Measurements from ENCODE around the gene SPRED3. TPM values are rescaled to one million over a fixed set of nuclear protein-coding genes. Genes with fewer than 3 reads are reported as not detected.

Gene SPRED3
- total RNA-seq, 6 experiments from 2014 or later: 0.12 to 0.37 (median 0.22) TPM; not detected in 2

- Histone ChIP-seq H3K27me3 (peaks cover 0 to 11% of the 10 kb centered on the region in 2 donors), H3K27ac (no peak overlapping the region), H3K36me3 (no peaks in the 10 kb centered on the region), H3K9me3 (no peaks in the 10 kb centered on the region), H3K4me1 (peaks cover 0 to 9% (median 0%) of the 10 kb centered on the region in 4 donors), H3K4me3 (no peak overlapping the region)
- 22% methylated on average over 10 of the region's 18 CpGs for WGBS (ENCODE audit: insufficient coverage, low coverage, low lambda C conversion rate, missing lambda C conversion rate)
- ATAC-seq (no peak), DNase-seq (no peak)
- TF ChIP-seq CTCF (IDR thresholded peaks at IDR 0.05) (no peak), POLR2A (IDR thresholded peaks at IDR 0.05) (no peak)
- intact Hi-C loops (cut with DNase I): no loop called here
Observed at GRCh38 chr19:38359242-38360021, 29.1 kb upstream of the SPRED3 start.

- Histone ChIP-seq H3K27me3 (peaks cover 0 to 11% of the 10 kb centered on the region in 2 donors), H3K4me1 (peaks cover 0 to 9% (median 0%) of the 10 kb centered on the region in 4 donors), H3K36me3 (no peaks in the 10 kb centered on the region), H3K27ac (no peak overlapping the region), H3K4me3 (no peak overlapping the region), H3K9me3 (no peaks in the 10 kb centered on the region)
- WGBS (ENCODE audit: insufficient coverage, low coverage, low lambda C conversion rate, missing lambda C conversion rate): 100% methylated on average over 1 of the region's 9 CpGs
- TF ChIP-seq POLR2A (IDR thresholded peaks at IDR 0.05) (no peak), CTCF (IDR thresholded peaks at IDR 0.05) (no peak)
- no peak for DNase-seq
- ATAC-seq: no peak
- intact Hi-C loops (cut with DNase I): no loop called here
Observed at GRCh38 chr19:38360351-38360750, 28.1 kb upstream of the SPRED3 start.

- Histone ChIP-seq H3K27me3 (peaks cover 0 to 11% of the 10 kb centered on the region in 2 donors), H3K4me3 (peak overlapping the region in 2 of 3 donors; percentile 46 to 52), H3K36me3 (no peaks in the 10 kb centered on the region), H3K27ac (no peak overlapping the region), H3K9me3 (no peaks in the 10 kb centered on the region), H3K4me1 (peaks cover 0 to 9% (median 0%) of the 10 kb centered on the region in 4 donors)
- DNase-seq: no peak
- TF ChIP-seq CTCF (IDR thresholded peaks at IDR 0.05): no peak
- TF ChIP-seq POLR2A (IDR thresholded peaks at IDR 0.05): no peak
- intact Hi-C loops (cut with DNase I): no loop called here
- peak in 1 of 4 donors; percentile 24 for ATAC-seq
- 19% methylated on average over 17 of the region's 23 CpGs for WGBS (ENCODE audit: insufficient coverage, low coverage, low lambda C conversion rate, missing lambda C conversion rate)
Observed at GRCh38 chr19:38360839-38361631, 27.5 kb upstream of the SPRED3 start.

- H3K36me3 ChIP-seq: no peaks in the 10 kb centered on the region
Observed at GRCh38 chr19:38361633-38362075, 26.8 kb upstream of the SPRED3 start.

More at GRCh38 chr19:38361633-38362075, 26.8 kb upstream of the SPRED3 start:
- DNase-seq: peak; percentile 58 to 73 (median 72)
- no peak for TF ChIP-seq POLR2A (IDR thresholded peaks at IDR 0.05)
- no peak for TF ChIP-seq CTCF (IDR thresholded peaks at IDR 0.05)
- Histone ChIP-seq H3K9me3 (no peaks in the 10 kb centered on the region), H3K4me3 (peak overlapping the region; percentile 41 to 52 (median 46)), H3K4me1 (peaks cover 0 to 9% (median 0%) of the 10 kb centered on the region in 4 donors), H3K27ac (no peak overlapping the region), H3K27me3 (peaks cover 0 to 11% of the 10 kb centered on the region in 2 donors)
- WGBS (ENCODE audit: insufficient coverage, low coverage, low lambda C conversion rate, missing lambda C conversion rate): 0% methylated on average over 1 of the region's 37 CpGs
- peak; percentile 74 to 86 (median 82) for ATAC-seq
- intact Hi-C loops (cut with DNase I): no loop called here
